GM19193 (cell line): ENCODE results near the gene BOD1L1.

Source experiments
- POLR2A ChIP-seq: IDR thresholded peaks from 4 replicates; pipeline ENCODE4 v1.6.1; 2011; ENCODE audit not compliant: insufficient read depth, insufficient read length; ENCODE audit errors: extremely low read depth

The BOD1L1 gene

GRCh38 chr4:13627606-13628311 is at the start of gene BOD1L1:
BOD1L1 (minus strand) TSS chr4:13627725; CDS start chr4:13627587, 138 bp downstream.
- TF ChIP-seq POLR2A: peak; percentile 95

GRCh38 chr4:13674971-13675370 is 47.4 kb upstream of the BOD1L1 start:
- TF ChIP-seq POLR2A: no peak

- no peak for TF ChIP-seq POLR2A
Observed at GRCh38 chr4:13673167-13673566, 45.6 kb upstream of the BOD1L1 start.

- no peak for TF ChIP-seq POLR2A
Observed at GRCh38 chr4:13670456-13671160, 43.1 kb upstream of the BOD1L1 start.

GRCh38 chr4:13665701-13666660 is 38.5 kb upstream of the BOD1L1 start:
- TF ChIP-seq POLR2A: no peak

GRCh38 chr4:13659341-13660070 is 32.0 kb upstream of the BOD1L1 start:
- no peak for TF ChIP-seq POLR2A

GRCh38 chr4:13656569-13657405 is 29.3 kb upstream of the BOD1L1 start:
- TF ChIP-seq POLR2A: no peak

- no peak for TF ChIP-seq POLR2A
Observed at GRCh38 chr4:13654162-13654797, 26.8 kb upstream of the BOD1L1 start.

- TF ChIP-seq POLR2A: no peak
Observed at GRCh38 chr4:13653766-13654161, 26.2 kb upstream of the BOD1L1 start.

- TF ChIP-seq POLR2A: no peak
Observed at GRCh38 chr4:13647031-13647430, 19.5 kb upstream of the BOD1L1 start.

GRCh38 chr4:13645075-13645474 is 17.6 kb upstream of the BOD1L1 start:
- no peak for TF ChIP-seq POLR2A

GRCh38 chr4:13642170-13642950 is 14.8 kb upstream of the BOD1L1 start:
- TF ChIP-seq POLR2A: no peak
